CD4-positive, CD25-positive, alpha-beta regulatory T cell (primary cell): ENCODE results near the gene GSK3A. TPM values are rescaled to one million over a fixed set of nuclear protein-coding genes. Genes with fewer than 3 reads are reported as not detected.

Source experiments
- ATAC-seq, 2 donors: fragments of 150-1000 bp; cut with Tn5 transposase; one replicate each; pipeline ENCODE4 v1.10.0; 2021; ENCODE audit warnings: low read depth in 2 of 2, moderate number of reproducible peaks in 2 of 2, moderate library complexity in 1 of 2
- DNase-seq, 3 donors: peaks; one replicate each; pipeline versions ENCODE4 v3.0.0 to v3.0.0-alpha.2; 2012 to 2022; ENCODE audit warnings: mixed read lengths in 1 of 3
- H3K27ac ChIP-seq: one replicate; pipeline ENCODE4 v1.7.0; 2013; ENCODE audit warnings: mild to moderate bottlenecking, low read length; ENCODE audit not compliant: insufficient read depth, poor library complexity, severe bottlenecking
- H3K27me3 ChIP-seq: one replicate; pipeline ENCODE4 v1.7.0; 2013; ENCODE audit warnings: low read length; ENCODE audit not compliant: control insufficient read depth, insufficient read depth
- H3K36me3 ChIP-seq: one replicate; pipeline ENCODE4 v1.7.0; 2013; ENCODE audit warnings: mild to moderate bottlenecking, low read length, moderate library complexity; ENCODE audit not compliant: control insufficient read depth, insufficient read depth
- H3K4me1 ChIP-seq: 2 replicates; pipeline ENCODE4 v1.7.0; 2013; ENCODE audit warnings: mild to moderate bottlenecking, low read length; ENCODE audit not compliant: insufficient read depth, control insufficient read depth, poor library complexity, severe bottlenecking
- H3K4me3 ChIP-seq: one replicate; pipeline ENCODE4 v1.7.0; 2013; ENCODE audit warnings: low read depth, mild to moderate bottlenecking, low read length, moderate library complexity
- H3K9me3 ChIP-seq, 2 experiments: 1 replicate in 1 of 2; 2 replicates in 1 of 2; pipeline ENCODE4 v1.7.0; 2013; ENCODE audit warnings: low read length in 2 of 2, mild to moderate bottlenecking in 1 of 2, moderate library complexity in 1 of 2; ENCODE audit not compliant: control insufficient read depth in 2 of 2
- H3K27ac Mint-ChIP-seq, 3 donors: one replicate each; pipeline ENCODE4 v1.8.0; 2020 to 2022; ENCODE audit warnings: mild to moderate bottlenecking in 3 of 3, mixed read lengths in 3 of 3, moderate library complexity in 2 of 3
- H3K27me3 Mint-ChIP-seq: one replicate; pipeline ENCODE4 v1.8.0; 2022; ENCODE audit warnings: mild to moderate bottlenecking, mixed read lengths
- H3K36me3 Mint-ChIP-seq: one replicate; pipeline ENCODE4 v1.8.0; 2020; ENCODE audit warnings: mixed read lengths
- H3K4me1 Mint-ChIP-seq, 4 donors: one replicate each; pipeline ENCODE4 v1.8.0; 2020 to 2022; ENCODE audit warnings: mixed read lengths in 4 of 4, mild to moderate bottlenecking in 1 of 4
- H3K4me3 Mint-ChIP-seq, 4 donors: one replicate each; pipeline ENCODE4 v1.8.0; 2020 to 2022; ENCODE audit warnings: mild to moderate bottlenecking in 4 of 4, mixed read lengths in 4 of 4, moderate library complexity in 3 of 4
- H3K9me3 Mint-ChIP-seq, 7 donors: one replicate each; pipeline ENCODE4 v1.8.0; 2020 to 2022; ENCODE audit warnings: mixed read lengths in 7 of 7, mild to moderate bottlenecking in 3 of 7, moderate library complexity in 2 of 7
- polyA plus RNA-seq, 4 donors: library from polyadenylated mRNA; unstranded; fragments of 300-500 nt; fragmentation: Illumina TruSeq; gene quantifications; one replicate each; pipeline ENCODE4 v1.2.3, GENCODE V29; 2021
- total RNA-seq: library from RNA; stranded (reverse); gene quantifications from one replicate; pipeline ENCODE4 v1.2.3, GENCODE V29; 2022

Gene GSK3A
- total and polyA plus RNA-seq, 5 donors from 2014 or later, result 12.0 to 31.3 (median 13.1) TPM

GRCh38 chr19:42247640-42248199 lies 5.3 kb upstream of the GSK3A start:
- Mint-ChIP-seq H3K4me1 (peaks cover 8 to 60% (median 32%) of the 10 kb centered on the region in 4 donors), H3K27me3 (peaks cover 5% of the 10 kb centered on the region), H3K36me3 (no peaks in the 10 kb centered on the region), H3K27ac (no peak overlapping the region), H3K9me3 (no peaks in the 10 kb centered on the region), H3K4me3 (no peak overlapping the region)
- H3K27ac ChIP-seq, result no peak overlapping the region
- H3K9me3 ChIP-seq, result no peaks in the 10 kb centered on the region
- DNase-seq, result no peak
- peaks cover 42% of the 10 kb centered on the region for H3K4me1 ChIP-seq
- no peak for ATAC-seq
- H3K36me3 ChIP-seq, result no peaks in the 10 kb centered on the region
- no peaks in the 10 kb centered on the region for H3K27me3 ChIP-seq
- H3K4me3 ChIP-seq, result no peak overlapping the region

- H3K36me3 ChIP-seq, result no peaks in the 10 kb centered on the region
- Mint-ChIP-seq H3K27ac (peak overlapping the region in 2 of 3 donors; percentile 35 to 77), H3K9me3 (no peaks in the 10 kb centered on the region), H3K4me1 (peaks cover 8 to 57% (median 29%) of the 10 kb centered on the region in 4 donors), H3K27me3 (no peaks in the 10 kb centered on the region), H3K4me3 (peak overlapping the region in 1 of 4 donors; percentile 73), H3K36me3 (no peaks in the 10 kb centered on the region)
- no peak for ATAC-seq
- no peak overlapping the region for H3K4me3 ChIP-seq
- H3K9me3 ChIP-seq, result no peaks in the 10 kb centered on the region
- peaks cover 36% of the 10 kb centered on the region for H3K4me1 ChIP-seq
- H3K27me3 ChIP-seq, result no peaks in the 10 kb centered on the region
- no peak overlapping the region for H3K27ac ChIP-seq
- DNase-seq, result no peak
These were observed 4.7 kb upstream of the GSK3A start for GRCh38 chr19:42246922-42247639.

GRCh38 chr19:42246143-42246921 lies 3.9 kb upstream of the GSK3A start:
- no peak for DNase-seq
- Mint-ChIP-seq H3K27ac (peak overlapping the region; percentile 35 to 77 (median 59)), H3K36me3 (no peaks in the 10 kb centered on the region), H3K27me3 (no peaks in the 10 kb centered on the region), H3K4me3 (peak overlapping the region in 1 of 4 donors; percentile 50), H3K4me1 (peaks cover 8 to 55% (median 28%) of the 10 kb centered on the region in 4 donors), H3K9me3 (no peaks in the 10 kb centered on the region)
- Histone ChIP-seq H3K27me3 (no peaks in the 10 kb centered on the region), H3K4me3 (no peak overlapping the region), H3K36me3 (no peaks in the 10 kb centered on the region), H3K4me1 (peaks cover 35% of the 10 kb centered on the region), H3K9me3 (no peaks in the 10 kb centered on the region), H3K27ac (no peak overlapping the region)
- no peak for ATAC-seq

- Histone ChIP-seq H3K27me3 (no peaks in the 10 kb centered on the region), H3K36me3 (peaks cover 3% of the 10 kb centered on the region), H3K4me3 (peak overlapping the region; percentile 99), H3K4me1 (peaks cover 34% of the 10 kb centered on the region), H3K9me3 (no peaks in the 10 kb centered on the region), H3K27ac (peak overlapping the region; percentile 89)
- Mint-ChIP-seq H3K36me3 (peaks cover 2% of the 10 kb centered on the region), H3K4me3 (peak overlapping the region; percentile 90 to 100 (median 98)), H3K9me3 (no peaks in the 10 kb centered on the region), H3K4me1 (peaks cover 8 to 58% (median 35%) of the 10 kb centered on the region in 4 donors), H3K27ac (peak overlapping the region; percentile 93 to 99 (median 99)), H3K27me3 (no peaks in the 10 kb centered on the region)
- no peak for DNase-seq
- no peak for ATAC-seq
These were observed 2.8 kb upstream of the GSK3A start for GRCh38 chr19:42245231-42245630.

- H3K27me3 ChIP-seq, result no peaks in the 10 kb centered on the region
- Mint-ChIP-seq H3K4me3 (peak overlapping the region; percentile 90 to 100 (median 98)), H3K27ac (peak overlapping the region; percentile 93 to 99 (median 99)), H3K9me3 (no peaks in the 10 kb centered on the region), H3K27me3 (no peaks in the 10 kb centered on the region), H3K36me3 (peaks cover 7% of the 10 kb centered on the region), H3K4me1 (peaks cover 8 to 58% (median 39%) of the 10 kb centered on the region in 4 donors)
- peak overlapping the region; percentile 89 for H3K27ac ChIP-seq
- H3K4me3 ChIP-seq, result peak overlapping the region; percentile 99
- DNase-seq, result peak; percentile 88 to 97 (median 93)
- ATAC-seq, result peak; percentile 40 to 44
- H3K9me3 ChIP-seq, result no peaks in the 10 kb centered on the region
- peaks cover 41% of the 10 kb centered on the region for H3K4me1 ChIP-seq
- peaks cover 10% of the 10 kb centered on the region for H3K36me3 ChIP-seq
These were observed 2.2 kb upstream of the GSK3A start for GRCh38 chr19:42244347-42245220.

- Histone ChIP-seq H3K27ac (peak overlapping the region; percentile 89), H3K36me3 (peaks cover 20% of the 10 kb centered on the region), H3K4me3 (peak overlapping the region; percentile 95), H3K9me3 (no peaks in the 10 kb centered on the region), H3K27me3 (no peaks in the 10 kb centered on the region), H3K4me1 (peaks cover 41% of the 10 kb centered on the region)
- Mint-ChIP-seq H3K4me3 (peak overlapping the region; percentile 86 to 90 (median 89)), H3K27me3 (no peaks in the 10 kb centered on the region), H3K36me3 (peaks cover 14% of the 10 kb centered on the region), H3K4me1 (peaks cover 8 to 65% (median 45%) of the 10 kb centered on the region in 4 donors), H3K27ac (peak overlapping the region; percentile 60 to 93 (median 90)), H3K9me3 (no peaks in the 10 kb centered on the region)
- DNase-seq (peak in 1 of 3 donors; percentile 35), ATAC-seq (no peak)
These were observed 312 bp downstream of the GSK3A start for GRCh38 chr19:42242069-42242511.

GRCh38 chr19:42241279-42241678 lies 1.1 kb downstream of the GSK3A start:
- ATAC-seq (no peak), DNase-seq (no peak)
- no peaks in the 10 kb centered on the region for H3K27me3 ChIP-seq
- Mint-ChIP-seq H3K36me3 (peaks cover 19% of the 10 kb centered on the region), H3K27ac (peak overlapping the region; percentile 49 to 90 (median 60)), H3K27me3 (no peaks in the 10 kb centered on the region), H3K4me3 (peak overlapping the region; percentile 80 to 90 (median 89)), H3K9me3 (no peaks in the 10 kb centered on the region), H3K4me1 (peaks cover 8 to 63% (median 41%) of the 10 kb centered on the region in 4 donors)
- H3K4me1 ChIP-seq, result peaks cover 41% of the 10 kb centered on the region
- peak overlapping the region; percentile 89 for H3K27ac ChIP-seq
- peaks cover 28% of the 10 kb centered on the region for H3K36me3 ChIP-seq
- peak overlapping the region; percentile 95 for H3K4me3 ChIP-seq
- H3K9me3 ChIP-seq, result no peaks in the 10 kb centered on the region
